A549 (cell line): ENCODE results near the gene TPRG1L.

Experiments used
- CHD2 ChIP-seq: fragments of 150-350 bp; IDR thresholded peaks from 2 replicates; pipeline ENCODE4 v1.6.1; 2014; ENCODE audit warnings: low read length; ENCODE audit not compliant: partially characterized antibody
- EP300 ChIP-seq, 2 experiments: fragments of >200 bp; sonication (Bioruptor Twin); formaldehyde crosslinking; IDR thresholded peaks; 2 replicates in 1 of 2; 3 replicates in 1 of 2; pipeline ENCODE4 v1.6.1; 2016 to 2017
- HDAC2 ChIP-seq: fragments of 200-600 bp; sonication (generic); IDR thresholded peaks from 2 replicates; pipeline ENCODE4 v1.6.1; 2016
- HOXA7 ChIP-seq: fragments of 250-450 bp; sonication (Bioruptor Pico); IDR thresholded peaks from 2 replicates; pipeline ENCODE4 v1.5.0; 2020; ENCODE audit warnings: mild to moderate bottlenecking, moderate library complexity
- MYC ChIP-seq: IDR thresholded peaks from 2 replicates; pipeline ENCODE4 v1.6.1; 2012; ENCODE audit warnings: mild to moderate bottlenecking, inconsistent platforms, low read length, improper control_type of control experiment, borderline replicate concordance
- POLR2A ChIP-seq: IDR thresholded peaks from 2 replicates; pipeline ENCODE4 v1.6.1; 2012; ENCODE audit warnings: mild to moderate bottlenecking, low read length
- RAD21 ChIP-seq, 2 experiments: fragments of >200 bp in 1 of 2; sonication (Bioruptor Twin) in 1 of 2; formaldehyde crosslinking in 1 of 2; IDR thresholded peaks in 1 of 2; conservative IDR thresholded peaks in 1 of 2; 2 replicates in 1 of 2; 3 replicates in 1 of 2; pipeline ENCODE4 v1.6.1; 2012 to 2018; ENCODE audit warnings: inconsistent platforms in 1 of 2
- TP53 ChIP-seq: fragments of 250-450 bp; sonication (Bioruptor Pico); IDR thresholded peaks from 2 replicates; pipeline ENCODE4 v1.5.0; 2021; ENCODE audit warnings: mild to moderate bottlenecking, moderate library complexity
- ZSCAN20 ChIP-seq: fragments of 250-450 bp; sonication (Bioruptor Pico); IDR thresholded peaks from 2 replicates; pipeline ENCODE4 v1.8.0; 2022; ENCODE audit warnings: mild to moderate bottlenecking, moderate library complexity
- TF ChIP-seq, protein P1 (sequence below): fragments of 450-650 bp; IDR thresholded peaks from 2 replicates; pipeline ENCODE4 v1.6.1; 2014; ENCODE audit warnings: antibody characterized with exemption
- TF ChIP-seq, protein P2 (sequence below): fragments of >200 bp; sonication (Bioruptor Twin); formaldehyde crosslinking; IDR thresholded peaks from 3 replicates; pipeline ENCODE4 v1.5.1; 2016
- TF ChIP-seq, protein P3 (sequence below): fragments of 150-350 bp; IDR thresholded peaks from 2 replicates; pipeline ENCODE4 v1.6.1; 2014; ENCODE audit warnings: low read depth, mild to moderate bottlenecking, low read length
- TF ChIP-seq, protein P4 (sequence below): fragments of 200-600 bp; sonication (generic); IDR thresholded peaks from 2 replicates; pipeline ENCODE4 v1.6.1; 2016; ENCODE audit warnings: antibody characterized with exemption, mild to moderate bottlenecking, moderate library complexity

DNA sequence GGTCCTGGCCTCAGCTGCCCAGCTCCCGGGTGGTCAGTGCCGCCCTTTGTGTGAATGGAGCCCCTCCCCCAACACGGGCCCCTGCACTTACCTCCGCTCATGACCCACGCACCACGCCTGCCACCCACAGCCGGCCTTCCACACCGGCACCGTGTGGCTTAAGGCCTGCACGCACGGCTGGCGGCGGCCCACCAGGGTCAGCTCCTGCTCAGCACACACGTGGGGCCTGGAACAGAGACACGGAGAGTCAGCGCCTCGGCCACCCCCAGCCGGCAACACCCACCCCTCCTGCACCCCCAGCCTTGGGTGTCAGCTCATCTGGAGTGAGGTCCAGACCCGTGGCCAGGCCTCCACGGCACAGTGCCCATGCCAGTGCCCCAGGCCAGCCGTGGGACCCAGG lies 22.4 kb upstream of the TPRG1L start:
- no peak for TF ChIP-seq HOXA7 (CRISPR knock-in tag)
- no peak for TF ChIP-seq MYC
- TF ChIP-seq TP53 (CRISPR knock-in tag) = no peak
- TF ChIP-seq HDAC2 = no peak
- TF ChIP-seq, protein P1, sequence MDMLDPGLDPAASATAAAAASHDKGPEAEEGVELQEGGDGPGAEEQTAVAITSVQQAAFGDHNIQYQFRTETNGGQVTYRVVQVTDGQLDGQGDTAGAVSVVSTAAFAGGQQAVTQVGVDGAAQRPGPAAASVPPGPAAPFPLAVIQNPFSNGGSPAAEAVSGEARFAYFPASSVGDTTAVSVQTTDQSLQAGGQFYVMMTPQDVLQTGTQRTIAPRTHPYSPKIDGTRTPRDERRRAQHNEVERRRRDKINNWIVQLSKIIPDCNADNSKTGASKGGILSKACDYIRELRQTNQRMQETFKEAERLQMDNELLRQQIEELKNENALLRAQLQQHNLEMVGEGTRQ = no peak
- no peak for TF ChIP-seq POLR2A
- TF ChIP-seq EP300 (IDR thresholded peaks at IDR 0.05) = no peak
- TF ChIP-seq, protein P2, sequence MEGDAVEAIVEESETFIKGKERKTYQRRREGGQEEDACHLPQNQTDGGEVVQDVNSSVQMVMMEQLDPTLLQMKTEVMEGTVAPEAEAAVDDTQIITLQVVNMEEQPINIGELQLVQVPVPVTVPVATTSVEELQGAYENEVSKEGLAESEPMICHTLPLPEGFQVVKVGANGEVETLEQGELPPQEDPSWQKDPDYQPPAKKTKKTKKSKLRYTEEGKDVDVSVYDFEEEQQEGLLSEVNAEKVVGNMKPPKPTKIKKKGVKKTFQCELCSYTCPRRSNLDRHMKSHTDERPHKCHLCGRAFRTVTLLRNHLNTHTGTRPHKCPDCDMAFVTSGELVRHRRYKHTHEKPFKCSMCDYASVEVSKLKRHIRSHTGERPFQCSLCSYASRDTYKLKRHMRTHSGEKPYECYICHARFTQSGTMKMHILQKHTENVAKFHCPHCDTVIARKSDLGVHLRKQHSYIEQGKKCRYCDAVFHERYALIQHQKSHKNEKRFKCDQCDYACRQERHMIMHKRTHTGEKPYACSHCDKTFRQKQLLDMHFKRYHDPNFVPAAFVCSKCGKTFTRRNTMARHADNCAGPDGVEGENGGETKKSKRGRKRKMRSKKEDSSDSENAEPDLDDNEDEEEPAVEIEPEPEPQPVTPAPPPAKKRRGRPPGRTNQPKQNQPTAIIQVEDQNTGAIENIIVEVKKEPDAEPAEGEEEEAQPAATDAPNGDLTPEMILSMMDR = no peak
- TF ChIP-seq, protein P3, sequence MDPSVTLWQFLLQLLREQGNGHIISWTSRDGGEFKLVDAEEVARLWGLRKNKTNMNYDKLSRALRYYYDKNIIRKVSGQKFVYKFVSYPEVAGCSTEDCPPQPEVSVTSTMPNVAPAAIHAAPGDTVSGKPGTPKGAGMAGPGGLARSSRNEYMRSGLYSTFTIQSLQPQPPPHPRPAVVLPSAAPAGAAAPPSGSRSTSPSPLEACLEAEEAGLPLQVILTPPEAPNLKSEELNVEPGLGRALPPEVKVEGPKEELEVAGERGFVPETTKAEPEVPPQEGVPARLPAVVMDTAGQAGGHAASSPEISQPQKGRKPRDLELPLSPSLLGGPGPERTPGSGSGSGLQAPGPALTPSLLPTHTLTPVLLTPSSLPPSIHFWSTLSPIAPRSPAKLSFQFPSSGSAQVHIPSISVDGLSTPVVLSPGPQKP = no peak
- no peak for TF ChIP-seq ZSCAN20
- TF ChIP-seq RAD21 (conservative IDR thresholded peaks at IDR 0.05 in 1 of 2, IDR thresholded peaks at IDR 0.05 in 1 of 2) = no peak
- TF ChIP-seq, protein P4, sequence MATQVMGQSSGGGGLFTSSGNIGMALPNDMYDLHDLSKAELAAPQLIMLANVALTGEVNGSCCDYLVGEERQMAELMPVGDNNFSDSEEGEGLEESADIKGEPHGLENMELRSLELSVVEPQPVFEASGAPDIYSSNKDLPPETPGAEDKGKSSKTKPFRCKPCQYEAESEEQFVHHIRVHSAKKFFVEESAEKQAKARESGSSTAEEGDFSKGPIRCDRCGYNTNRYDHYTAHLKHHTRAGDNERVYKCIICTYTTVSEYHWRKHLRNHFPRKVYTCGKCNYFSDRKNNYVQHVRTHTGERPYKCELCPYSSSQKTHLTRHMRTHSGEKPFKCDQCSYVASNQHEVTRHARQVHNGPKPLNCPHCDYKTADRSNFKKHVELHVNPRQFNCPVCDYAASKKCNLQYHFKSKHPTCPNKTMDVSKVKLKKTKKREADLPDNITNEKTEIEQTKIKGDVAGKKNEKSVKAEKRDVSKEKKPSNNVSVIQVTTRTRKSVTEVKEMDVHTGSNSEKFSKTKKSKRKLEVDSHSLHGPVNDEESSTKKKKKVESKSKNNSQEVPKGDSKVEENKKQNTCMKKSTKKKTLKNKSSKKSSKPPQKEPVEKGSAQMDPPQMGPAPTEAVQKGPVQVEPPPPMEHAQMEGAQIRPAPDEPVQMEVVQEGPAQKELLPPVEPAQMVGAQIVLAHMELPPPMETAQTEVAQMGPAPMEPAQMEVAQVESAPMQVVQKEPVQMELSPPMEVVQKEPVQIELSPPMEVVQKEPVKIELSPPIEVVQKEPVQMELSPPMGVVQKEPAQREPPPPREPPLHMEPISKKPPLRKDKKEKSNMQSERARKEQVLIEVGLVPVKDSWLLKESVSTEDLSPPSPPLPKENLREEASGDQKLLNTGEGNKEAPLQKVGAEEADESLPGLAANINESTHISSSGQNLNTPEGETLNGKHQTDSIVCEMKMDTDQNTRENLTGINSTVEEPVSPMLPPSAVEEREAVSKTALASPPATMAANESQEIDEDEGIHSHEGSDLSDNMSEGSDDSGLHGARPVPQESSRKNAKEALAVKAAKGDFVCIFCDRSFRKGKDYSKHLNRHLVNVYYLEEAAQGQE = no peak
- TF ChIP-seq CHD2 = no peak
